ENCODE results near the gene HIRA. TPM values are rescaled to one million over a fixed set of nuclear protein-coding genes. Genes with fewer than 3 reads are reported as not detected.

The HIRA gene
- total and polyA plus RNA-seq, 9 of the 15 experiments (the other 6 are each of a cell fraction or from before 2014, with no cell fraction given) = 0.96 to 132 (median 58.4) TPM

GRCh38 chr22:19448076-19448607, 16.6 kb upstream of the HIRA start (continued):
- TF ChIP-seq, protein P1, sequence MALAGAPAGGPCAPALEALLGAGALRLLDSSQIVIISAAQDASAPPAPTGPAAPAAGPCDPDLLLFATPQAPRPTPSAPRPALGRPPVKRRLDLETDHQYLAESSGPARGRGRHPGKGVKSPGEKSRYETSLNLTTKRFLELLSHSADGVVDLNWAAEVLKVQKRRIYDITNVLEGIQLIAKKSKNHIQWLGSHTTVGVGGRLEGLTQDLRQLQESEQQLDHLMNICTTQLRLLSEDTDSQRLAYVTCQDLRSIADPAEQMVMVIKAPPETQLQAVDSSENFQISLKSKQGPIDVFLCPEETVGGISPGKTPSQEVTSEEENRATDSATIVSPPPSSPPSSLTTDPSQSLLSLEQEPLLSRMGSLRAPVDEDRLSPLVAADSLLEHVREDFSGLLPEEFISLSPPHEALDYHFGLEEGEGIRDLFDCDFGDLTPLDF (CRISPR knock-in tag; IDR thresholded peaks at IDR 0.05) = no peak
- TF ChIP-seq, protein P2, sequence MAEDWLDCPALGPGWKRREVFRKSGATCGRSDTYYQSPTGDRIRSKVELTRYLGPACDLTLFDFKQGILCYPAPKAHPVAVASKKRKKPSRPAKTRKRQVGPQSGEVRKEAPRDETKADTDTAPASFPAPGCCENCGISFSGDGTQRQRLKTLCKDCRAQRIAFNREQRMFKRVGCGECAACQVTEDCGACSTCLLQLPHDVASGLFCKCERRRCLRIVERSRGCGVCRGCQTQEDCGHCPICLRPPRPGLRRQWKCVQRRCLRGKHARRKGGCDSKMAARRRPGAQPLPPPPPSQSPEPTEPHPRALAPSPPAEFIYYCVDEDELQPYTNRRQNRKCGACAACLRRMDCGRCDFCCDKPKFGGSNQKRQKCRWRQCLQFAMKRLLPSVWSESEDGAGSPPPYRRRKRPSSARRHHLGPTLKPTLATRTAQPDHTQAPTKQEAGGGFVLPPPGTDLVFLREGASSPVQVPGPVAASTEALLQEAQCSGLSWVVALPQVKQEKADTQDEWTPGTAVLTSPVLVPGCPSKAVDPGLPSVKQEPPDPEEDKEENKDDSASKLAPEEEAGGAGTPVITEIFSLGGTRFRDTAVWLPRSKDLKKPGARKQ (CRISPR knock-in tag; IDR thresholded peaks at IDR 0.05) = no peak
- TF ChIP-seq CAMTA2 (CRISPR knock-in tag; conservative IDR thresholded peaks at IDR 0.05) (no peak), DLX4 (CRISPR knock-in tag; IDR thresholded peaks at IDR 0.05) (no peak), ZNF785 (CRISPR knock-in tag; IDR thresholded peaks at IDR 0.05) (no peak), SMAD1 (IDR thresholded peaks at IDR 0.05; ENCODE audit: low read depth, low read length, partially characterized antibody) (no peak), FOXJ3 (CRISPR knock-in tag; IDR thresholded peaks at IDR 0.05) (no peak), XRCC3 (IDR thresholded peaks at IDR 0.05) (no peak), TSC22D4 (tag; IDR thresholded peaks at IDR 0.05) (no peak), PKNOX1 (IDR thresholded peaks at IDR 0.05) (no peak), NFIX (CRISPR knock-in tag; IDR thresholded peaks at IDR 0.05; ENCODE audit: low read depth) (no peak), RUNX1 (IDR thresholded peaks at IDR 0.05; ENCODE audit: low read depth) (no peak), SIX5 (IDR thresholded peaks at IDR 0.05; ENCODE audit: borderline replicate concordance in 1 of 2, insufficient read depth in 1 of 2, low read depth in 1 of 2, low read length in 2 of 2) (no peak), HES1 (IDR thresholded peaks at IDR 0.05; ENCODE audit: low read depth) (no peak), ZNF830 (CRISPR knock-in tag; IDR thresholded peaks at IDR 0.05) (no peak), ZNF699 (CRISPR knock-in tag; IDR thresholded peaks at IDR 0.05; ENCODE audit: insufficient replicate concordance) (no peak), HDAC2 (IDR thresholded peaks at IDR 0.05) (no peak; the same call in 1 of the 2 replicates), ZNF324 (CRISPR knock-in tag; IDR thresholded peaks at IDR 0.05) (peak; percentile 44; the same call in 1 of the 2 replicates), ZNF23 (CRISPR knock-in tag; IDR thresholded peaks at IDR 0.05) (0 out of 2 replicates have a peak, but pooled peaks have one; percentile 16), LARP7 (IDR thresholded peaks at IDR 0.05) (0 out of 2 replicates have a peak, but pooled peaks have one; percentile 3), ZNF79 (CRISPR knock-in tag; IDR thresholded peaks at IDR 0.05; ENCODE audit: low read depth) (no peak), E2F3 (CRISPR knock-in tag; IDR thresholded peaks at IDR 0.05) (no peak), YY1 (IDR thresholded peaks at IDR 0.05; ENCODE audit: borderline replicate concordance in 1 of 3, control insufficient read depth in 1 of 3, extremely low read depth in 1 of 3, insufficient read depth in 3 of 3, insufficient read length in 1 of 3, insufficient replicate concordance in 2 of 3, low read depth in 1 of 3, low read length in 2 of 3) (no peak), COPS2 (conservative IDR thresholded peaks at IDR 0.05) (no peak)
